ENCODE results near the gene EMC9.

EMC9 gene

GRCh38 chr14:24172261-24172860 lies 31.0 kb upstream of the EMC9 start:
- H3K36me3 ChIP-seq (ENCODE audit: insufficient read depth, low read length): peaks cover 14% of the 10 kb centered on the region
- no peaks in the 10 kb centered on the region for H3K27me3 ChIP-seq (ENCODE audit: control insufficient read depth, insufficient read depth, low read length)
- H3K9me3 ChIP-seq (replicated peaks; ENCODE audit: low read length): no peaks in the 10 kb centered on the region
- H3K4me3 ChIP-seq (ENCODE audit: low read length): no peak overlapping the region
- no peak overlapping the region for H3K4me2 ChIP-seq (ENCODE audit: low read length)
- H3K4me1 ChIP-seq (ENCODE audit: control insufficient read depth, insufficient read depth, low read length): no peaks in the 10 kb centered on the region
- H3K9ac ChIP-seq (ENCODE audit: low read depth, low read length): no peak overlapping the region

GRCh38 chr14:24171422-24172260 lies 30.2 kb upstream of the EMC9 start, which contains the start of gene REC8:
Gene REC8, plus strand, starts transcription at chr14:24172080. Its CDS starts 473 bp downstream, at chr14:24172553.
- Histone ChIP-seq H3K4me3 (ENCODE audit: low read length) (no peak within 1 kb of the TSS), H3K4me1 (ENCODE audit: control insufficient read depth, insufficient read depth, low read length) (no peaks in the 10 kb centered on the region), H3K4me2 (ENCODE audit: low read length) (peak within 1 kb of the TSS; percentile 35), H3K36me3 (ENCODE audit: insufficient read depth, low read length) (peaks cover 17% of the 10 kb centered on the region), H3K9ac (ENCODE audit: low read depth, low read length) (no peak within 1 kb of the TSS), H3K27me3 (ENCODE audit: control insufficient read depth, insufficient read depth, low read length) (no peaks in the 10 kb centered on the region), H3K9me3 (replicated peaks; ENCODE audit: low read length) (no peaks in the 10 kb centered on the region)

- Histone ChIP-seq H3K4me2 (ENCODE audit: low read length) (no peak overlapping the region), H3K36me3 (ENCODE audit: insufficient read depth, low read length) (peaks cover 46% of the 10 kb centered on the region), H3K27me3 (ENCODE audit: control insufficient read depth, insufficient read depth, low read length) (no peaks in the 10 kb centered on the region), H3K4me1 (ENCODE audit: control insufficient read depth, insufficient read depth, low read length) (no peaks in the 10 kb centered on the region), H3K4me3 (ENCODE audit: low read length) (no peak overlapping the region), H3K9me3 (replicated peaks; ENCODE audit: low read length) (no peaks in the 10 kb centered on the region), H3K9ac (ENCODE audit: low read depth, low read length) (no peak overlapping the region)
Measured at GRCh38 chr14:24167469-24168114, 26.2 kb upstream of the EMC9 start.

GRCh38 chr14:24165785-24166184 lies 24.4 kb upstream of the EMC9 start:
- no peaks in the 10 kb centered on the region for H3K9me3 ChIP-seq (replicated peaks; ENCODE audit: low read length)
- no peak overlapping the region for H3K4me3 ChIP-seq (ENCODE audit: low read length)
- H3K4me1 ChIP-seq (ENCODE audit: control insufficient read depth, insufficient read depth, low read length): peaks cover 14% of the 10 kb centered on the region
- no peak overlapping the region for H3K4me2 ChIP-seq (ENCODE audit: low read length)
- peaks cover 46% of the 10 kb centered on the region for H3K36me3 ChIP-seq (ENCODE audit: insufficient read depth, low read length)
- no peaks in the 10 kb centered on the region for H3K27me3 ChIP-seq (ENCODE audit: control insufficient read depth, insufficient read depth, low read length)
- no peak overlapping the region for H3K9ac ChIP-seq (ENCODE audit: low read depth, low read length)

GRCh38 chr14:24164518-24164991 lies 23.2 kb upstream of the EMC9 start:
- Histone ChIP-seq H3K4me2 (ENCODE audit: low read length) (no peak overlapping the region), H3K9ac (ENCODE audit: low read depth, low read length) (no peak overlapping the region), H3K4me1 (ENCODE audit: control insufficient read depth, insufficient read depth, low read length) (peaks cover 17% of the 10 kb centered on the region), H3K27me3 (ENCODE audit: control insufficient read depth, insufficient read depth, low read length) (no peaks in the 10 kb centered on the region), H3K9me3 (replicated peaks; ENCODE audit: low read length) (no peaks in the 10 kb centered on the region), H3K4me3 (ENCODE audit: low read length) (no peak overlapping the region), H3K36me3 (ENCODE audit: insufficient read depth, low read length) (peaks cover 59% of the 10 kb centered on the region)

GRCh38 chr14:24162093-24162492 lies 20.7 kb upstream of the EMC9 start:
- no peaks in the 10 kb centered on the region for H3K9me3 ChIP-seq (replicated peaks; ENCODE audit: low read length)
- H3K4me3 ChIP-seq (ENCODE audit: low read length): peak overlapping the region; percentile 76
- H3K36me3 ChIP-seq (ENCODE audit: insufficient read depth, low read length): peaks cover 69% of the 10 kb centered on the region
- H3K4me1 ChIP-seq (ENCODE audit: control insufficient read depth, insufficient read depth, low read length): peaks cover 17% of the 10 kb centered on the region
- peak overlapping the region; percentile 84 for H3K9ac ChIP-seq (ENCODE audit: low read depth, low read length)
- peak overlapping the region; percentile 93 for H3K4me2 ChIP-seq (ENCODE audit: low read length)
- H3K27me3 ChIP-seq (ENCODE audit: control insufficient read depth, insufficient read depth, low read length): no peaks in the 10 kb centered on the region

- Histone ChIP-seq H3K4me2 (ENCODE audit: low read length) (peak within 1 kb of the TSS; percentile 93), H3K9ac (ENCODE audit: low read depth, low read length) (peak within 1 kb of the TSS; percentile 84), H3K4me3 (ENCODE audit: low read length) (peak within 1 kb of the TSS; percentile 76), H3K27me3 (ENCODE audit: control insufficient read depth, insufficient read depth, low read length) (no peaks in the 10 kb centered on the region), H3K36me3 (ENCODE audit: insufficient read depth, low read length) (peaks cover 67% of the 10 kb centered on the region), H3K9me3 (replicated peaks; ENCODE audit: low read length) (no peaks in the 10 kb centered on the region), H3K4me1 (ENCODE audit: control insufficient read depth, insufficient read depth, low read length) (peaks cover 17% of the 10 kb centered on the region)
Measured at GRCh38 chr14:24160850-24161804, 19.7 kb upstream of the EMC9 start, which contains the start of gene IRF9. Gene IRF9, plus strand, starts transcription at chr14:24161265. Its CDS starts 880 bp downstream, at chr14:24162145.

GRCh38 chr14:24160499-24160849 lies 19.1 kb upstream of the EMC9 start:
- Histone ChIP-seq H3K27me3 (ENCODE audit: control insufficient read depth, insufficient read depth, low read length) (no peaks in the 10 kb centered on the region), H3K4me2 (ENCODE audit: low read length) (no peak overlapping the region), H3K36me3 (ENCODE audit: insufficient read depth, low read length) (peaks cover 66% of the 10 kb centered on the region), H3K9me3 (replicated peaks; ENCODE audit: low read length) (no peaks in the 10 kb centered on the region), H3K4me3 (ENCODE audit: low read length) (no peak overlapping the region), H3K9ac (ENCODE audit: low read depth, low read length) (no peak overlapping the region), H3K4me1 (ENCODE audit: control insufficient read depth, insufficient read depth, low read length) (peaks cover 17% of the 10 kb centered on the region)

GRCh38 chr14:24159777-24160498 lies 18.5 kb upstream of the EMC9 start:
- Histone ChIP-seq H3K36me3 (ENCODE audit: insufficient read depth, low read length) (peaks cover 66% of the 10 kb centered on the region), H3K4me1 (ENCODE audit: control insufficient read depth, insufficient read depth, low read length) (peaks cover 17% of the 10 kb centered on the region), H3K4me2 (ENCODE audit: low read length) (no peak overlapping the region), H3K9me3 (replicated peaks; ENCODE audit: low read length) (no peaks in the 10 kb centered on the region), H3K4me3 (ENCODE audit: low read length) (no peak overlapping the region), H3K9ac (ENCODE audit: low read depth, low read length) (no peak overlapping the region), H3K27me3 (ENCODE audit: control insufficient read depth, insufficient read depth, low read length) (no peaks in the 10 kb centered on the region)

GRCh38 chr14:24157331-24157730 lies 15.9 kb upstream of the EMC9 start:
- H3K9me3 ChIP-seq (replicated peaks; ENCODE audit: low read length): no peaks in the 10 kb centered on the region
- H3K27me3 ChIP-seq (ENCODE audit: control insufficient read depth, insufficient read depth, low read length): no peaks in the 10 kb centered on the region
- peaks cover 16% of the 10 kb centered on the region for H3K4me1 ChIP-seq (ENCODE audit: control insufficient read depth, insufficient read depth, low read length)
- H3K36me3 ChIP-seq (ENCODE audit: insufficient read depth, low read length): peaks cover 53% of the 10 kb centered on the region
- H3K9ac ChIP-seq (ENCODE audit: low read depth, low read length): no peak overlapping the region
- no peak overlapping the region for H3K4me3 ChIP-seq (ENCODE audit: low read length)
- H3K4me2 ChIP-seq (ENCODE audit: low read length): no peak overlapping the region

All from skeletal muscle satellite cell (primary cell).